Measurements from ENCODE around the gene IDH1. TPM values are rescaled to one million over a fixed set of nuclear protein-coding genes. Genes with fewer than 3 reads are reported as not detected.

IDH1 gene
- total RNA-seq, 2 donors from 2014 or later: 40.9 to 41.0 TPM

DNA sequence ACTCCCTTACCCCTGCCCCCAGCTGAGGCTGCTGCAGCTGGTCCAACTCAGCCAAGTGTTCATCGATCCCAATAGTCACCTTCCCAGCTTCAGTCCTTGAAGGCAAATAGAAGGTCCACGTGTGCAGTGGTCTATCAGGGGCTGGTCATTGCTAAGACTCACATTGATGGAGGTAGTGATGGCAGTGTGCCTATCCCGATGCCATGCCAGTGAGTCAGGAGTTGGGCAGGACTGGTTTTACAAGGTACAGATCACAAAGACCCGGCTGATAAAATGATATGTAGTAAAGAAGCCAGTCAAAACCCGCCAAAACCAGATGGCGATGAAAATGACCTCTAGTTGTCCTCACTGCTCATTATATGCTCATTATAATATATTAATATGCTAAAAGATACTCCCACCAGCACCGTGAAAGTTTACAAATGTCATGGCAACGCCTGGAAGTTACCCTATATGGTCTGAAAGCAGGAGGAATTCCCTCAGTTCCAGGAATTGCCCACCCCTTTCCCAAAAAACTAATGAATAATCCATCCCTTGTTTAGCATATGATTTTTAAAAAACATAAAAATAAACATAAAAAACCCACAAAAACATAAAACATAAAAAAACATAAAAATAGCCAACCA lies 62.1 kb downstream of the IDH1 start:
- no peak for ATAC-seq (ENCODE audit: insufficient number of reproducible peaks, low FRiP score, low read depth)
- H3K36me3 ChIP-seq: no peaks in the 10 kb centered on the region
- no peak overlapping the region for H3K27ac ChIP-seq
- H3K4me3 ChIP-seq: no peak overlapping the region
- H3K9me3 ChIP-seq: no peaks in the 10 kb centered on the region
- DNase-seq (ENCODE audit: low spot score): no peak
- TF ChIP-seq, protein P1, sequence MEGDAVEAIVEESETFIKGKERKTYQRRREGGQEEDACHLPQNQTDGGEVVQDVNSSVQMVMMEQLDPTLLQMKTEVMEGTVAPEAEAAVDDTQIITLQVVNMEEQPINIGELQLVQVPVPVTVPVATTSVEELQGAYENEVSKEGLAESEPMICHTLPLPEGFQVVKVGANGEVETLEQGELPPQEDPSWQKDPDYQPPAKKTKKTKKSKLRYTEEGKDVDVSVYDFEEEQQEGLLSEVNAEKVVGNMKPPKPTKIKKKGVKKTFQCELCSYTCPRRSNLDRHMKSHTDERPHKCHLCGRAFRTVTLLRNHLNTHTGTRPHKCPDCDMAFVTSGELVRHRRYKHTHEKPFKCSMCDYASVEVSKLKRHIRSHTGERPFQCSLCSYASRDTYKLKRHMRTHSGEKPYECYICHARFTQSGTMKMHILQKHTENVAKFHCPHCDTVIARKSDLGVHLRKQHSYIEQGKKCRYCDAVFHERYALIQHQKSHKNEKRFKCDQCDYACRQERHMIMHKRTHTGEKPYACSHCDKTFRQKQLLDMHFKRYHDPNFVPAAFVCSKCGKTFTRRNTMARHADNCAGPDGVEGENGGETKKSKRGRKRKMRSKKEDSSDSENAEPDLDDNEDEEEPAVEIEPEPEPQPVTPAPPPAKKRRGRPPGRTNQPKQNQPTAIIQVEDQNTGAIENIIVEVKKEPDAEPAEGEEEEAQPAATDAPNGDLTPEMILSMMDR (IDR thresholded peaks at IDR 0.05): no peak
- H3K27me3 ChIP-seq (replicated peaks; ENCODE audit: insufficient read depth): no peaks in the 10 kb centered on the region
- H3K4me1 ChIP-seq (ENCODE audit: control insufficient read depth in 1 of 2, low read depth in 2 of 2): no peaks in the 10 kb centered on the region

DNA sequence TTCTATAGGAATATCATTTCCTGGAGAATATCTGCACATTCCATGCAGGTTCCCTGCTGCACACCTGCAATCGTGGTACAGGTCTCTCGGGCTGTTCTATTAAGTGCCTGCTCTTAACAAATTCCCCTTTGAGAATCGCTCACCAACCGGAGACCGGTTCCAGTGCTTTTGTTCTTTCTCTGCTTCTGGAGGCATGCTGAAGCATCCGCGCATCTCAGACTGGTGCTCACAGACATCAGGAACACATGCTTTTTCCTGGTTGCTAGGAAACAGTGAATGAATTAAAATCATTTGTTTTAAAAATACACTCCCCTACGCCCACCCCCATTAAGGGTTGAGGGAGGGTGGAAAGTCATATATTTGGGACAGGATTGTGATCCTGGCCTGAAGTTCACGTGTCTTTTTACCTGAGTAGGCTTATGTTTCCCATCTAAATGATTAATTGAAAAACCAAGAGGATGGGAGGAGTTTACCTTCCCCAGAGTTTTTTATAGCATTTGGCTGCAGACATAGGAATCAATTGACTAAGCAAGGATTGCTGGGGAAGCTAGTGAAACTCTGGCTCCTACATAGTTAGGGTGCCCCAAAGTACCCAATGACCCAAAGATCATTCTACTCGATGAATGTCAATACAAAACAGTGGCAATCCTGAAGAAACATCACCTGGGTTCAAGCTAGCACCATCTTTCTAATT lies 64.9 kb downstream of the IDH1 start, which contains the start of gene C2orf80:
Gene C2orf80 (minus strand): TSS at position 221 of the 694 bp plus-strand sequence. CDS start 3,044 bp downstream, outside the sequence.
- Histone ChIP-seq H3K27ac (no peak within 1 kb of the TSS), H3K36me3 (no peaks in the 10 kb centered on the region), H3K4me3 (no peak within 1 kb of the TSS), H3K9me3 (no peaks in the 10 kb centered on the region), H3K4me1 (ENCODE audit: control insufficient read depth in 1 of 2, low read depth in 2 of 2) (no peaks in the 10 kb centered on the region), H3K27me3 (replicated peaks; ENCODE audit: insufficient read depth) (no peaks in the 10 kb centered on the region)
- no peak for ATAC-seq (ENCODE audit: insufficient number of reproducible peaks, low FRiP score, low read depth)
- TF ChIP-seq, protein P1 (IDR thresholded peaks at IDR 0.05): no peak
- no peak for DNase-seq (ENCODE audit: low spot score)

DNA sequence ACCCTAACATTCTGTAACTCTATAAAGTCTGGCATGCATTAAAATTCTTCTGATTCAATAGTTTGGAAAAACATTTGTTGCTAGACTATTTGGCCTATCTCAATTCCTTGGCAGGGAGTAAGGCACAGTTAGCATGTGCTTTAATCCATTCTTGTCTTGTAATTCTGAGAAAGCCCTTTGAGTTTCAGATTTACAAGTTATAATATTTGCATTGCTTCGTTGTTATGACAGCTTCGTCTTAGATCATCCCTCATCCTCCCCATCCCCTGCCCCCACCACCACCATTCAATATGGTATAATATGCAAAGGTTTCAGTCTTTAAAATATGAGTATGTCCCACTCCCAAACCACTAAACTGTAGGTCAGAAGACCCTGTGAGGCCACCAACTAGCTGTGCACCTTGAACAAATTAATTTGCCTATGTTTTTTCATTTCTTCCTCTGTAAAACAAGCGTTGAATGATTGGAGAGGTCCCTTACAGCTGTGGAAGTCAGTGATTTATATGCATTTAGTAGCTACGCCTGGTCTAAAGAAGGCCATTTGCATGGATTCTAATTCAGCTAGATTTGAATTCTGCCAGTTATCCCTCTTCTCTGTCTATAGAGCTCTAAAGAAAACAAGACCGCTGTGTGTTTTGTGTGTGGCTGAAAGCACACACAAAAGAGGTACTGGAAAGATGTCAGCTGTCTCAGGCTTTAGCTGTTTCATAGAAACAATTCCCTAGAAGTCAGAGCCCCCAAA lies 65.6 kb downstream of the IDH1 start:
- H3K36me3 ChIP-seq: no peaks in the 10 kb centered on the region
- TF ChIP-seq, protein P1 (IDR thresholded peaks at IDR 0.05): no peak
- ATAC-seq (ENCODE audit: insufficient number of reproducible peaks, low FRiP score, low read depth): no peak

DNA sequence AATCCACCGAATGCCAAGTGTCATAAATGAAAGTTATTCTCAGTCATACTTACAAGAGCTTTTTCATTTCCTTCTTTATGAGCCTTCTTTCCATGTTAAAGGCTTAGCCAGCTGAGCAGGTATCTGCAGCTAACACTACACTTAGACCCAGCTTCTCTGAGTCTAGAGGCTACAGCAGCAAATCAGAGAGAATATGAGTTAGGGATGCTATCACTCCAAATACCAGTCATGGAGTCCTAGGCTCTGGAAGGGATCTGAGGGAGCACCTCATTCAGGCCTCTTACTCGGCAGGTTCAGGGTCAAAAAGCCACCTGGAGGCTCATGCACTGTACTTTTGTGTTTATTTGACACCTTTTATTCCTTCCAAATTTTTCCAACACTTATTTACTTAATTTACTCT lies 68.0 kb downstream of the IDH1 start:
- TF ChIP-seq, protein P1 (IDR thresholded peaks at IDR 0.05): no peak
- Histone ChIP-seq H3K9me3 (no peaks in the 10 kb centered on the region), H3K36me3 (no peaks in the 10 kb centered on the region), H3K4me3 (no peak overlapping the region), H3K27ac (no peak overlapping the region), H3K27me3 (replicated peaks; ENCODE audit: insufficient read depth) (no peaks in the 10 kb centered on the region), H3K4me1 (ENCODE audit: control insufficient read depth in 1 of 2, low read depth in 2 of 2) (no peaks in the 10 kb centered on the region)
- ATAC-seq (ENCODE audit: insufficient number of reproducible peaks, low FRiP score, low read depth): no peak
- DNase-seq (ENCODE audit: low spot score): no peak

More for the DNA sequence above, 65.6 kb downstream of the IDH1 start:
- Histone ChIP-seq H3K4me3 (no peak overlapping the region), H3K9me3 (no peaks in the 10 kb centered on the region), H3K27ac (no peak overlapping the region), H3K27me3 (replicated peaks; ENCODE audit: insufficient read depth) (no peaks in the 10 kb centered on the region), H3K4me1 (ENCODE audit: control insufficient read depth in 1 of 2, low read depth in 2 of 2) (no peaks in the 10 kb centered on the region)
- DNase-seq (ENCODE audit: low spot score): no peak

DNA sequence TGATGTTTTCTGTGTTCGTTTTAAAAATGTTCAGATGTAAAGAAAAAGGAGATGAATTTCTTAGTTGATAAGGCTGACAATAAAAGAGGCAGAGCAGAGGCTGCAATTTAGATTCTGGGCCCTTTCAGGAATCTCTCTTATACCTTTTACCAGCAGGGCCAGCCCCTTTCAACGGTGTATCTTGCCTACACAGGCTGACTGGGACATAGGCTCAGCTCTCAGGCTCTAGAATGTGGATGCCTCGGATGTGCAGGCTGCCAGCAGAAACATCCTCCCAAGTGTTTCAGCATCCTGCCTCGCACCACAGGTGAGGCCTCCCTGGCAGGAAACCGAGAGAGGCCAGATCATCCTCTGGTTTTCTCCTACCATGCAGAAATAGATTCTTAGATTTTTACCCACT lies 68.4 kb downstream of the IDH1 start:
- Histone ChIP-seq H3K4me1 (ENCODE audit: control insufficient read depth in 1 of 2, low read depth in 2 of 2) (no peaks in the 10 kb centered on the region), H3K27me3 (replicated peaks; ENCODE audit: insufficient read depth) (no peaks in the 10 kb centered on the region), H3K27ac (no peak overlapping the region), H3K36me3 (no peaks in the 10 kb centered on the region), H3K4me3 (no peak overlapping the region), H3K9me3 (no peaks in the 10 kb centered on the region)
- no peak for DNase-seq (ENCODE audit: low spot score)
- TF ChIP-seq, protein P1 (IDR thresholded peaks at IDR 0.05): no peak
- ATAC-seq (ENCODE audit: insufficient number of reproducible peaks, low FRiP score, low read depth): no peak

All from thoracic aorta (tissue), 2 donors.